Testis (tissue), 2 donors: ENCODE data around the gene FBXO9.

Source experiments
- CTCF ChIP-seq, 3 experiments: fragments of 450-650 bp in 2 of 3; fragments of 200-600 bp in 1 of 3; sonication (generic) in 1 of 3; IDR thresholded peaks; one replicate each; pipeline ENCODE4 v1.5.1; 2016 to 2019; ENCODE audit warnings: antibody characterized with exemption in 3 of 3, mild to moderate bottlenecking in 2 of 3, moderate library complexity in 1 of 3
- POLR2A ChIP-seq: fragments of 450-650 bp; IDR thresholded peaks from one replicate; pipeline ENCODE4 v1.6.1; 2017; ENCODE audit warnings: antibody characterized with exemption, mild to moderate bottlenecking, moderate library complexity

GRCh38 chr6:53139841-53140413, 74.7 kb downstream of the FBXO9 start:
- no peak for TF ChIP-seq CTCF (IDR thresholded peaks at IDR 0.05)
- no peak for TF ChIP-seq POLR2A
